ENCODE measurements around the gene HLA-DOA.

Gene HLA-DOA

GRCh38 chr6:33001685-33002084 is 7.7 kb downstream of the HLA-DOA start:
- H3K9me3 Mint-ChIP-seq: no peaks in the 10 kb centered on the region
- no peak overlapping the region for H3K4me3 Mint-ChIP-seq
- no peak overlapping the region for H3K27ac Mint-ChIP-seq
- peaks cover 6% of the 10 kb centered on the region for H3K4me1 Mint-ChIP-seq (ENCODE audit: low read depth)
- H3K36me3 Mint-ChIP-seq (ENCODE audit: low read depth): no peaks in the 10 kb centered on the region
- no peak for DNase-seq (ENCODE audit: low spot score)
- peaks cover 31% of the 10 kb centered on the region for H3K27me3 Mint-ChIP-seq (ENCODE audit: low read depth)

GRCh38 chr6:33000055-33000454 is 9.3 kb downstream of the HLA-DOA start:
- H3K27me3 Mint-ChIP-seq (ENCODE audit: low read depth): peaks cover 39% of the 10 kb centered on the region
- no peak for DNase-seq (ENCODE audit: low spot score)
- no peak overlapping the region for H3K4me3 Mint-ChIP-seq

GRCh38 chr6:32995448-32995847 is 13.9 kb downstream of the HLA-DOA start:
- Mint-ChIP-seq H3K4me1 (ENCODE audit: low read depth) (peaks cover 6% of the 10 kb centered on the region), H3K9me3 (no peaks in the 10 kb centered on the region), H3K27ac (no peak overlapping the region), H3K36me3 (ENCODE audit: low read depth) (no peaks in the 10 kb centered on the region), H3K4me3 (no peak overlapping the region), H3K27me3 (ENCODE audit: low read depth) (peaks cover 34% of the 10 kb centered on the region)
- no peak for DNase-seq (ENCODE audit: low spot score)

More at GRCh38 chr6:33000055-33000454, 9.3 kb downstream of the HLA-DOA start:
- no peak overlapping the region for H3K27ac Mint-ChIP-seq
- peaks cover 6% of the 10 kb centered on the region for H3K4me1 Mint-ChIP-seq (ENCODE audit: low read depth)
- H3K9me3 Mint-ChIP-seq: no peaks in the 10 kb centered on the region
- H3K36me3 Mint-ChIP-seq (ENCODE audit: low read depth): no peaks in the 10 kb centered on the region

GRCh38 chr6:32993363-32993973 is 15.9 kb downstream of the HLA-DOA start:
- H3K27me3 Mint-ChIP-seq (ENCODE audit: low read depth): peaks cover 28% of the 10 kb centered on the region
- no peaks in the 10 kb centered on the region for H3K9me3 Mint-ChIP-seq
- no peak for DNase-seq (ENCODE audit: low spot score)
- H3K27ac Mint-ChIP-seq: no peak overlapping the region
- H3K36me3 Mint-ChIP-seq (ENCODE audit: low read depth): no peaks in the 10 kb centered on the region
- no peak overlapping the region for H3K4me3 Mint-ChIP-seq
- peaks cover 4% of the 10 kb centered on the region for H3K4me1 Mint-ChIP-seq (ENCODE audit: low read depth)

- Mint-ChIP-seq H3K9me3 (no peaks in the 10 kb centered on the region), H3K27ac (no peak overlapping the region), H3K4me3 (no peak overlapping the region), H3K27me3 (ENCODE audit: low read depth) (peaks cover 22% of the 10 kb centered on the region), H3K36me3 (ENCODE audit: low read depth) (no peaks in the 10 kb centered on the region), H3K4me1 (ENCODE audit: low read depth) (peaks cover 9% of the 10 kb centered on the region)
- no peak for DNase-seq (ENCODE audit: low spot score)
Measured at GRCh38 chr6:32991972-32992371, 17.4 kb downstream of the HLA-DOA start.

- Mint-ChIP-seq H3K36me3 (ENCODE audit: low read depth) (no peaks in the 10 kb centered on the region), H3K27ac (no peak overlapping the region), H3K4me1 (ENCODE audit: low read depth) (peaks cover 12% of the 10 kb centered on the region), H3K27me3 (ENCODE audit: low read depth) (peaks cover 14% of the 10 kb centered on the region), H3K4me3 (no peak overlapping the region), H3K9me3 (no peaks in the 10 kb centered on the region)
- no peak for DNase-seq (ENCODE audit: low spot score)
Measured at GRCh38 chr6:32989368-32989767, 20.0 kb downstream of the HLA-DOA start.

- peaks cover 24% of the 10 kb centered on the region for H3K36me3 Mint-ChIP-seq (ENCODE audit: low read depth)
- H3K9me3 Mint-ChIP-seq: no peaks in the 10 kb centered on the region
- H3K4me3 Mint-ChIP-seq: no peak overlapping the region
- peak overlapping the region; percentile 47 for H3K27ac Mint-ChIP-seq
- no peaks in the 10 kb centered on the region for H3K27me3 Mint-ChIP-seq (ENCODE audit: low read depth)
- peaks cover 25% of the 10 kb centered on the region for H3K4me1 Mint-ChIP-seq (ENCODE audit: low read depth)
- DNase-seq (ENCODE audit: low spot score): peak; percentile 77
Measured at GRCh38 chr6:32984622-32985389, 24.6 kb downstream of the HLA-DOA start.

GRCh38 chr6:32983964-32984621 is 25.3 kb downstream of the HLA-DOA start:
- Mint-ChIP-seq H3K27me3 (ENCODE audit: low read depth) (no peaks in the 10 kb centered on the region), H3K27ac (peak overlapping the region; percentile 71), H3K4me1 (ENCODE audit: low read depth) (peaks cover 22% of the 10 kb centered on the region), H3K36me3 (ENCODE audit: low read depth) (peaks cover 32% of the 10 kb centered on the region), H3K9me3 (no peaks in the 10 kb centered on the region), H3K4me3 (no peak overlapping the region)
- no peak for DNase-seq (ENCODE audit: low spot score)

- peaks cover 22% of the 10 kb centered on the region for H3K4me1 Mint-ChIP-seq (ENCODE audit: low read depth)
- peak overlapping the region; percentile 71 for H3K27ac Mint-ChIP-seq
Measured at GRCh38 chr6:32983493-32983848, 25.9 kb downstream of the HLA-DOA start.

GRCh38 chr6:32982702-32983492 is 26.5 kb downstream of the HLA-DOA start:
- Mint-ChIP-seq H3K4me1 (ENCODE audit: low read depth) (peaks cover 17% of the 10 kb centered on the region), H3K9me3 (no peaks in the 10 kb centered on the region), H3K27ac (peak overlapping the region; percentile 27), H3K4me3 (no peak overlapping the region), H3K27me3 (ENCODE audit: low read depth) (no peaks in the 10 kb centered on the region), H3K36me3 (ENCODE audit: low read depth) (peaks cover 44% of the 10 kb centered on the region)
- DNase-seq (ENCODE audit: low spot score): no peak

More at GRCh38 chr6:32983493-32983848, 25.9 kb downstream of the HLA-DOA start:
- Mint-ChIP-seq H3K4me3 (no peak overlapping the region), H3K36me3 (ENCODE audit: low read depth) (peaks cover 38% of the 10 kb centered on the region), H3K27me3 (ENCODE audit: low read depth) (no peaks in the 10 kb centered on the region), H3K9me3 (no peaks in the 10 kb centered on the region)
- no peak for DNase-seq (ENCODE audit: low spot score)

- Mint-ChIP-seq H3K9me3 (no peaks in the 10 kb centered on the region), H3K4me1 (ENCODE audit: low read depth) (peaks cover 23% of the 10 kb centered on the region), H3K27me3 (ENCODE audit: low read depth) (no peaks in the 10 kb centered on the region), H3K36me3 (ENCODE audit: low read depth) (peaks cover 51% of the 10 kb centered on the region), H3K27ac (peak overlapping the region; percentile 1), H3K4me3 (no peak overlapping the region)
- DNase-seq (ENCODE audit: low spot score): no peak
Measured at GRCh38 chr6:32982084-32982701, 27.2 kb downstream of the HLA-DOA start.

- Mint-ChIP-seq H3K36me3 (ENCODE audit: low read depth) (peaks cover 67% of the 10 kb centered on the region), H3K27ac (no peak overlapping the region), H3K4me3 (no peak overlapping the region)
Measured at GRCh38 chr6:32980488-32981038, 28.8 kb downstream of the HLA-DOA start.

More at GRCh38 chr6:32980488-32981038, 28.8 kb downstream of the HLA-DOA start:
- H3K27me3 Mint-ChIP-seq (ENCODE audit: low read depth): no peaks in the 10 kb centered on the region
- DNase-seq (ENCODE audit: low spot score): no peak
- H3K4me1 Mint-ChIP-seq (ENCODE audit: low read depth): peaks cover 38% of the 10 kb centered on the region
- H3K9me3 Mint-ChIP-seq: no peaks in the 10 kb centered on the region
